Measurements from ENCODE around the gene AMDHD1.

AMDHD1 gene

GRCh38 chr12:95995238-95996031, 52.3 kb downstream of the AMDHD1 start:
- no peak for DNase-seq (ENCODE audit: low read depth)

GRCh38 chr12:95996034-95996658, 53.0 kb downstream of the AMDHD1 start, which contains the start of gene HAL:
Gene HAL, minus strand, starts transcription at chr12:95996344. Its CDS starts 434 bp downstream, at chr12:95995910.
- no peak for DNase-seq (ENCODE audit: low read depth)

- no peak for DNase-seq (ENCODE audit: low read depth)
These were observed 54.1 kb downstream of the AMDHD1 start for GRCh38 chr12:95997276-95997675.

- no peak for DNase-seq (ENCODE audit: low read depth)
These were observed 54.9 kb downstream of the AMDHD1 start for GRCh38 chr12:95997911-95998510.

GRCh38 chr12:95998611-95999286, 55.6 kb downstream of the AMDHD1 start:
- peak; percentile 31 for DNase-seq (ENCODE audit: low read depth)

GRCh38 chr12:95999484-95999883, 56.4 kb downstream of the AMDHD1 start:
- DNase-seq (ENCODE audit: low read depth) = no peak

- DNase-seq (ENCODE audit: low read depth) = no peak
These were observed 57.7 kb downstream of the AMDHD1 start for GRCh38 chr12:96000858-96001257.

- no peak for DNase-seq (ENCODE audit: low read depth)
These were observed 63.6 kb downstream of the AMDHD1 start for GRCh38 chr12:96006727-96007126.

GRCh38 chr12:96007729-96008128, 64.6 kb downstream of the AMDHD1 start:
- no peak for DNase-seq (ENCODE audit: low read depth)

- no peak for DNase-seq (ENCODE audit: low read depth)
These were observed 71.9 kb downstream of the AMDHD1 start for GRCh38 chr12:96014943-96015599.

- DNase-seq (ENCODE audit: low read depth) = no peak
These were observed 72.5 kb downstream of the AMDHD1 start for GRCh38 chr12:96015672-96016071.

Measured in stimulated activated CD4-positive, alpha-beta T cell treated with anti-CD3 and anti-CD28 coated beads, Interleukin-2, amount 100 ng/mL, for 4 hours (primary cell).